Panc1 (cell line): ENCODE data around the gene GUCY2C. TPM values are rescaled to one million over a fixed set of nuclear protein-coding genes. Genes with fewer than 3 reads are reported as not detected.

ENCODE experiments used
- ATAC-seq: fragments of 200-7000 bp; cut with Tn5 transposase; 2 replicates; pipeline ENCODE4 v1.9.1; 2020; ENCODE audit warnings: mild to moderate bottlenecking, moderate library complexity
- BruUV-seq: library from RNA; stranded (reverse); fragments of 400-500 nt; replicated peaks from 2 replicates; lab custom pipeline; 2021; lab: Mats Ljungman, UMichigan
- CTCF ChIA-PET: fragments of 300-600 bp; sonication (Branson Sonifier 250); formaldehyde crosslinking; loops from one replicate; lab custom pipeline; 2022; ENCODE audit warnings: antibody characterized with exemption; lab: Charles Lee
- POLR2A ChIA-PET: fragments of 300-600 bp; sonication (Branson Sonifier 250); formaldehyde crosslinking; loops from one replicate; lab custom pipeline; 2022; ENCODE audit warnings: antibody characterized with exemption; lab: Charles Lee
- DNase-seq: peaks from one replicate; pipeline ENCODE4 v3.0.0-alpha.2; 2010; ENCODE audit warnings: low read depth, low spot score
- H3K27ac ChIP-seq: 2 replicates; pipeline ENCODE4 v1.5.1; 2011; ENCODE audit warnings: mild to moderate bottlenecking, low read length, inconsistent platforms
- H3K27me3 ChIP-seq: fragments of 200-500 bp; sonication (Bioruptor generic); 2 replicates; pipeline ENCODE4 v1.6.0; 2014; ENCODE audit warnings: low read length, inconsistent platforms; ENCODE audit not compliant: control insufficient read depth, insufficient read depth
- H3K36me3 ChIP-seq: fragments of 200-500 bp; sonication (Bioruptor generic); 2 replicates; pipeline ENCODE4 v1.5.1; 2014; ENCODE audit warnings: inconsistent platforms, mild to moderate bottlenecking, low read length, moderate library complexity; ENCODE audit not compliant: control insufficient read depth, insufficient read depth
- H3K4me1 ChIP-seq: 2 replicates; pipeline ENCODE4 v1.5.1; 2011; ENCODE audit warnings: inconsistent platforms, mild to moderate bottlenecking, low read length, moderate library complexity; ENCODE audit not compliant: control insufficient read depth, insufficient read depth
- H3K4me3 ChIP-seq, 2 experiments: 2 replicates each; pipeline ENCODE4 v1.5.1; 2011 to 2012; ENCODE audit warnings: low read depth in 2 of 2, low read length in 2 of 2, mild to moderate bottlenecking in 2 of 2, inconsistent platforms in 1 of 2, moderate library complexity in 1 of 2
- H3K9me3 ChIP-seq: fragments of 200-500 bp; sonication (Bioruptor generic); 2 replicates; pipeline ENCODE4 v1.5.1; 2014; ENCODE audit warnings: low read depth, mild to moderate bottlenecking, inconsistent platforms, low read length, moderate library complexity; ENCODE audit not compliant: control insufficient read depth, insufficient read depth
- CTCF ChIP-seq: fragments of 450-650 bp; IDR thresholded peaks from 2 replicates; pipeline ENCODE4 v1.5.1; 2017; ENCODE audit warnings: mild to moderate bottlenecking
- POLR2AphosphoS5 ChIP-seq: IDR thresholded peaks from 2 replicates; pipeline ENCODE4 v1.6.1; 2012; ENCODE audit warnings: mild to moderate bottlenecking, low read depth, low read length, moderate library complexity
- REST ChIP-seq, 2 experiments: IDR thresholded peaks; 2 replicates each; pipeline ENCODE4 v1.6.1; 2011 to 2012; ENCODE audit warnings: low read depth in 2 of 2, control low read depth in 1 of 2, low read length in 1 of 2, mild to moderate bottlenecking in 1 of 2, moderate library complexity in 1 of 2; ENCODE audit not compliant: insufficient read depth in 1 of 2
- SIN3A ChIP-seq: IDR thresholded peaks from 2 replicates; pipeline ENCODE4 v1.6.1; 2012; ENCODE audit warnings: low read depth, mild to moderate bottlenecking, low read length, moderate library complexity, borderline replicate concordance; ENCODE audit not compliant: insufficient read depth
- TCF7L2 ChIP-seq: IDR thresholded peaks from 2 replicates; pipeline ENCODE4 v1.6.1; 2011; ENCODE audit warnings: mild to moderate bottlenecking, low read depth, low read length, inconsistent platforms
- in situ Hi-C: cut with HindIII; loops from 2 replicates; pipeline ENCODE4 v1.10.0; 2016; ENCODE audit warnings: low sequenced_read_pairs, low pct_unique_long_range_greater_than_20kb
- intact Hi-C: fragments of 100-400 bp; cut with micrococcal nuclease; formaldehyde crosslinking; loops from one replicate; pipeline ENCODE4 v1.10.0; 2022; ENCODE audit not compliant: unreplicated experiment
- total RNA-seq: library from RNA; stranded (reverse); gene quantifications from one replicate; pipeline ENCODE4 v1.2.1, GENCODE V29; 2021; ENCODE audit not compliant: unreplicated experiment

The GUCY2C gene
- total RNA-seq, 1 experiment from 2014 or later: 0.13 TPM

GRCh38 chr12:14635776-14636175 is 60.6 kb downstream of the GUCY2C start:
- no peaks in the 10 kb centered on the region for H3K27me3 ChIP-seq
- H3K9me3 ChIP-seq: no peaks in the 10 kb centered on the region
- ChIA-PET CTCF (no interaction called here), POLR2A (no interaction called here)
- DNase-seq (no peak), ATAC-seq (no peak)
- in situ Hi-C loops: no loop called here
- H3K4me1 ChIP-seq: no peaks in the 10 kb centered on the region
- TF ChIP-seq TCF7L2: no peak
- no peak for TF ChIP-seq SIN3A
- TF ChIP-seq CTCF: no peak
- no peak for TF ChIP-seq POLR2AphosphoS5
- no peak for TF ChIP-seq REST (IDR thresholded peaks at IDR 0.05; ENCODE audit: insufficient read depth in 1 of 2, low read depth in 2 of 2, low read length in 1 of 2)
- no peak overlapping the region for H3K4me3 ChIP-seq
- intact Hi-C loops: no loop called here
- no peaks in the 10 kb centered on the region for H3K36me3 ChIP-seq
- H3K27ac ChIP-seq: no peak overlapping the region
- no TSS peak for BruUV-seq

GRCh38 chr12:14630793-14631192 is 65.6 kb downstream of the GUCY2C start:
- Histone ChIP-seq H3K9me3 (no peaks in the 10 kb centered on the region), H3K27ac (no peak overlapping the region), H3K27me3 (no peaks in the 10 kb centered on the region), H3K4me1 (no peaks in the 10 kb centered on the region), H3K4me3 (no peak overlapping the region), H3K36me3 (no peaks in the 10 kb centered on the region)
- TF ChIP-seq REST (IDR thresholded peaks at IDR 0.05; ENCODE audit: insufficient read depth in 1 of 2, low read depth in 2 of 2, low read length in 1 of 2) (no peak), TCF7L2 (no peak)
- in situ Hi-C loops: no loop called here
- no TSS peak for BruUV-seq
- no peak for DNase-seq
- ATAC-seq: no peak
- CTCF ChIA-PET: no interaction called here
- intact Hi-C loops: loop anchor here (2.0 kb wide), 1 partner anchor 86 kb away; no protein-coding TSS in a partner anchor
- POLR2A ChIA-PET: no interaction called here
